Measurements from ENCODE around the gene TMEM187.
A peak's percentile ranks its signal among the peaks of the same experiment; 100 is the strongest.

TMEM187 gene

GRCh38 chrX:154019061-154019621 lies 46.6 kb downstream of the TMEM187 start:
- Histone ChIP-seq H3K27ac (no peak overlapping the region), H2AFZ (peak overlapping the region; percentile 50), H3K4me3 (ENCODE audit: low read depth, low read length) (peak overlapping the region; percentile 42), H3K27me3 (ENCODE audit: control insufficient read depth, insufficient read depth, low read length) (no peaks in the 10 kb centered on the region), H3K9ac (no peak overlapping the region), H3K36me3 (ENCODE audit: control insufficient read depth, insufficient read depth, low read length) (no peaks in the 10 kb centered on the region), H3K9me3 (ENCODE audit: control insufficient read depth, low read length) (no peaks in the 10 kb centered on the region), H3K4me2 (ENCODE audit: low read length) (peak overlapping the region; percentile 59), H3K79me2 (no peaks in the 10 kb centered on the region), H3K4me1 (peaks cover 4% of the 10 kb centered on the region)
- no peak for TF ChIP-seq CTCF (IDR thresholded peaks at IDR 0.05)

- Histone ChIP-seq H3K36me3 (ENCODE audit: control insufficient read depth, insufficient read depth, low read length) (no peaks in the 10 kb centered on the region), H3K79me2 (no peaks in the 10 kb centered on the region), H3K27ac (peak within 1 kb of the TSS; percentile 51), H3K4me3 (ENCODE audit: low read depth, low read length) (peak within 1 kb of the TSS; percentile 42), H2AFZ (peak within 1 kb of the TSS; percentile 77), H3K9me3 (ENCODE audit: control insufficient read depth, low read length) (no peaks in the 10 kb centered on the region), H3K27me3 (ENCODE audit: control insufficient read depth, insufficient read depth, low read length) (no peaks in the 10 kb centered on the region), H3K9ac (no peak within 1 kb of the TSS), H3K4me1 (peaks cover 4% of the 10 kb centered on the region), H3K4me2 (ENCODE audit: low read length) (peak within 1 kb of the TSS; percentile 73)
- no peak for TF ChIP-seq CTCF (IDR thresholded peaks at IDR 0.05)
Observed at GRCh38 chrX:154019633-154020528, 47.3 kb downstream of the TMEM187 start, which contains the start of gene IRAK1. Gene IRAK1 (minus strand): TSS chrX:154019902. CDS start chrX:154019812, 90 bp downstream.

GRCh38 chrX:154020536-154021115 lies 48.1 kb downstream of the TMEM187 start:
- H3K27ac ChIP-seq, result peak overlapping the region; percentile 51
- TF ChIP-seq CTCF (IDR thresholded peaks at IDR 0.05), result no peak
- no peaks in the 10 kb centered on the region for H3K36me3 ChIP-seq (ENCODE audit: control insufficient read depth, insufficient read depth, low read length)
- peak overlapping the region; percentile 40 for H3K4me3 ChIP-seq (ENCODE audit: low read depth, low read length)
- peaks cover 4% of the 10 kb centered on the region for H3K4me1 ChIP-seq
- no peaks in the 10 kb centered on the region for H3K27me3 ChIP-seq (ENCODE audit: control insufficient read depth, insufficient read depth, low read length)
- H3K79me2 ChIP-seq, result no peaks in the 10 kb centered on the region
- H3K4me2 ChIP-seq (ENCODE audit: low read length), result peak overlapping the region; percentile 73
- H3K9ac ChIP-seq, result no peak overlapping the region
- H2AFZ ChIP-seq, result no peak overlapping the region
- H3K9me3 ChIP-seq (ENCODE audit: control insufficient read depth, low read length), result no peaks in the 10 kb centered on the region

- H3K27ac ChIP-seq, result no peak overlapping the region
Observed at GRCh38 chrX:154021131-154021611, 48.6 kb downstream of the TMEM187 start.

More at GRCh38 chrX:154021131-154021611, 48.6 kb downstream of the TMEM187 start:
- Histone ChIP-seq H3K36me3 (ENCODE audit: control insufficient read depth, insufficient read depth, low read length) (no peaks in the 10 kb centered on the region), H3K9me3 (ENCODE audit: control insufficient read depth, low read length) (no peaks in the 10 kb centered on the region), H3K27me3 (ENCODE audit: control insufficient read depth, insufficient read depth, low read length) (no peaks in the 10 kb centered on the region), H3K4me3 (ENCODE audit: low read depth, low read length) (no peak overlapping the region), H3K79me2 (no peaks in the 10 kb centered on the region), H3K4me1 (peaks cover 4% of the 10 kb centered on the region), H2AFZ (no peak overlapping the region), H3K4me2 (ENCODE audit: low read length) (no peak overlapping the region), H3K9ac (no peak overlapping the region)
- TF ChIP-seq CTCF (IDR thresholded peaks at IDR 0.05), result no peak
